Gastrocnemius medialis (tissue), 4 donors: ENCODE results near the gene KIF7. TPM values are rescaled to one million over a fixed set of nuclear protein-coding genes. Genes with fewer than 3 reads are reported as not detected.

Source experiments
- ATAC-seq, 2 donors: fragments of 150-250 bp; one replicate each; pipeline ENCODE4 v1.9.1; 2016
- DNase-seq, 2 donors: peaks; one replicate each; pipeline ENCODE4 v3.0.0-alpha.2; 2019
- H3K27ac ChIP-seq, 4 donors: fragments of 200-600 bp; sonication (generic); 1 replicate in 1 of 4; 2 replicates in 3 of 4; pipeline ENCODE4 v1.5.1; 2016 to 2018; ENCODE audit warnings: mild to moderate bottlenecking in 2 of 4, moderate library complexity in 1 of 4
- H3K27me3 ChIP-seq, 3 donors: fragments of 200-600 bp; sonication (generic) in 2 of 3; 1 replicate in 1 of 3; 2 replicates in 2 of 3; pipeline versions ENCODE4 v1.5.1 to v1.6.0; 2016 to 2019; ENCODE audit warnings: mild to moderate bottlenecking in 1 of 3, moderate library complexity in 1 of 3
- H3K36me3 ChIP-seq, 2 donors: fragments of 200-600 bp; sonication (generic) in 1 of 2; one replicate each; pipeline ENCODE4 v1.5.1; 2017 to 2018
- H3K4me1 ChIP-seq, 2 donors: fragments of 200-600 bp; sonication (generic) in 1 of 2; one replicate each; pipeline ENCODE4 v1.5.1; 2016 to 2017; ENCODE audit warnings: mild to moderate bottlenecking in 2 of 2
- H3K4me3 ChIP-seq, 4 donors: fragments of 200-600 bp; sonication (generic) in 3 of 4; 1 replicate in 1 of 4; 2 replicates in 3 of 4; pipeline ENCODE4 v1.5.1; 2016 to 2019; ENCODE audit warnings: mild to moderate bottlenecking in 2 of 4
- H3K9me3 ChIP-seq, 3 donors: fragments of 200-600 bp; sonication (generic) in 2 of 3; 1 replicate in 1 of 3; 2 replicates in 2 of 3; pipeline ENCODE4 v1.5.1; 2016 to 2019
- POLR2A ChIP-seq, 2 donors: fragments of 450-650 bp; IDR thresholded peaks; one replicate each; pipeline ENCODE4 v1.6.1; 2017; ENCODE audit warnings: antibody characterized with exemption in 2 of 2, mild to moderate bottlenecking in 2 of 2, moderate library complexity in 2 of 2
- in situ Hi-C, 4 donors: fragments of 200-750 bp; cut with MboI; loops; one replicate each; pipeline versions ENCODE4 v1.15.0 to v1.8.0; 2017; ENCODE audit warnings: low sequenced_read_pairs in 4 of 4
- intact Hi-C: fragments of 100-400 bp; cut with DNase I; formaldehyde crosslinking; loops from one replicate; pipeline ENCODE4 v1.15.1; 2023; ENCODE audit warnings: low total_unique reads
- total RNA-seq, 4 donors: library from RNA; depleted of rRNA; stranded (reverse); fragments of >200 nt; gene quantifications; one replicate each; pipeline versions ENCODE4 v1.1.0 to v1.2.3, GENCODE V29; 2016
- TF ChIP-seq, protein P1 (sequence below), 5 experiments: fragments of 450-650 bp in 3 of 5; fragments of 200-600 bp in 2 of 5; sonication (generic) in 2 of 5; IDR thresholded peaks in 4 of 5; conservative IDR thresholded peaks in 1 of 5; 1 replicate in 4 of 5; 2 replicates in 1 of 5; pipeline ENCODE4 v1.5.1; 2016 to 2019; ENCODE audit warnings: antibody characterized with exemption in 5 of 5, mild to moderate bottlenecking in 3 of 5, moderate library complexity in 3 of 5

The KIF7 gene
- total RNA-seq, 4 donors from 2014 or later, result 0.19 to 0.66 (median 0.61) TPM

- no peaks in the 10 kb centered on the region for H3K9me3 ChIP-seq
- no peak for TF ChIP-seq POLR2A (IDR thresholded peaks at IDR 0.05)
- TF ChIP-seq, protein P1, sequence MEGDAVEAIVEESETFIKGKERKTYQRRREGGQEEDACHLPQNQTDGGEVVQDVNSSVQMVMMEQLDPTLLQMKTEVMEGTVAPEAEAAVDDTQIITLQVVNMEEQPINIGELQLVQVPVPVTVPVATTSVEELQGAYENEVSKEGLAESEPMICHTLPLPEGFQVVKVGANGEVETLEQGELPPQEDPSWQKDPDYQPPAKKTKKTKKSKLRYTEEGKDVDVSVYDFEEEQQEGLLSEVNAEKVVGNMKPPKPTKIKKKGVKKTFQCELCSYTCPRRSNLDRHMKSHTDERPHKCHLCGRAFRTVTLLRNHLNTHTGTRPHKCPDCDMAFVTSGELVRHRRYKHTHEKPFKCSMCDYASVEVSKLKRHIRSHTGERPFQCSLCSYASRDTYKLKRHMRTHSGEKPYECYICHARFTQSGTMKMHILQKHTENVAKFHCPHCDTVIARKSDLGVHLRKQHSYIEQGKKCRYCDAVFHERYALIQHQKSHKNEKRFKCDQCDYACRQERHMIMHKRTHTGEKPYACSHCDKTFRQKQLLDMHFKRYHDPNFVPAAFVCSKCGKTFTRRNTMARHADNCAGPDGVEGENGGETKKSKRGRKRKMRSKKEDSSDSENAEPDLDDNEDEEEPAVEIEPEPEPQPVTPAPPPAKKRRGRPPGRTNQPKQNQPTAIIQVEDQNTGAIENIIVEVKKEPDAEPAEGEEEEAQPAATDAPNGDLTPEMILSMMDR (IDR thresholded peaks at IDR 0.05 in 4 of 5, conservative IDR thresholded peaks at IDR 0.05 in 1 of 5), result no peak
- no peaks in the 10 kb centered on the region for H3K4me1 ChIP-seq
- no peak overlapping the region for H3K4me3 ChIP-seq
- no peaks in the 10 kb centered on the region for H3K27me3 ChIP-seq
- DNase-seq (no peak), ATAC-seq (no peak)
- H3K36me3 ChIP-seq, result no peaks in the 10 kb centered on the region
- in situ Hi-C loops (no loop called here), intact Hi-C loops (no loop called here)
- H3K27ac ChIP-seq, result no peak overlapping the region
Observed at GRCh38 chr15:89671687-89672086, 16.4 kb upstream of the KIF7 start.

- DNase-seq (no peak), ATAC-seq (no peak)
- TF ChIP-seq, protein P1 (IDR thresholded peaks at IDR 0.05 in 4 of 5, conservative IDR thresholded peaks at IDR 0.05 in 1 of 5), result no peak
- TF ChIP-seq POLR2A (IDR thresholded peaks at IDR 0.05), result no peak
- H3K27me3 ChIP-seq, result no peaks in the 10 kb centered on the region
- no peak overlapping the region for H3K27ac ChIP-seq
- no peaks in the 10 kb centered on the region for H3K36me3 ChIP-seq
- no peak overlapping the region for H3K4me3 ChIP-seq
- H3K4me1 ChIP-seq, result no peaks in the 10 kb centered on the region
- H3K9me3 ChIP-seq, result no peaks in the 10 kb centered on the region
- in situ Hi-C loops, result no loop called here
- intact Hi-C loops, result no loop called here
Observed at GRCh38 chr15:89670971-89671560, 15.8 kb upstream of the KIF7 start.

DNA sequence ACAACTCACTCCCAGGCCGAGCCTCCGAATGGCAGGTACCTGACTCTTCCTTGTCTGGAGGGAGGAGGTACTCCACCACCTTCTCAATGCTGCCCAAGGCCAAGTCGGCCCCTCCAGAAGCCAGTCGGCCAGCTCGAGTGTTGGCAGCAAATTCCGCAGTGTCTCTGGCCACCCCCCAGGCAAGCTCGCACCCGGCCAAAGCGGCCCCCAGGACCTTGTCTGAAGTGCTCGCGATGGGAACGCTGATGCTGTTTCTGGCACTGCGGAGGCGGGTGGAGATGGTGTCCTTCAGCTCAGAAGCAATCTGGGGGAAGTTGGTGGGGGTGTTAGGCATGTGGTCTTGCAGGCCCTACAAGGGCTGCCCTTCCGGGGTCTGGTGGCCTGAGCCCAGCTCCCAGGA, 14.7 kb upstream of the KIF7 start:
- in situ Hi-C loops (no loop called here), intact Hi-C loops (no loop called here)
- Histone ChIP-seq H3K4me3 (no peak overlapping the region), H3K36me3 (no peaks in the 10 kb centered on the region), H3K27me3 (no peaks in the 10 kb centered on the region), H3K9me3 (no peaks in the 10 kb centered on the region), H3K27ac (no peak overlapping the region), H3K4me1 (peaks cover 2 to 3% of the 10 kb centered on the region in 2 donors)
- ATAC-seq, result no peak
- DNase-seq, result no peak
- TF ChIP-seq, protein P1 (IDR thresholded peaks at IDR 0.05 in 4 of 5, conservative IDR thresholded peaks at IDR 0.05 in 1 of 5), result no peak
- TF ChIP-seq POLR2A (IDR thresholded peaks at IDR 0.05), result no peak

GRCh38 chr15:89669309-89669865, 14.1 kb upstream of the KIF7 start:
- no peak for TF ChIP-seq POLR2A (IDR thresholded peaks at IDR 0.05)
- TF ChIP-seq, protein P1 (IDR thresholded peaks at IDR 0.05 in 4 of 5, conservative IDR thresholded peaks at IDR 0.05 in 1 of 5), result no peak
- H3K36me3 ChIP-seq, result no peaks in the 10 kb centered on the region
- in situ Hi-C loops (no loop called here), intact Hi-C loops (no loop called here)
- no peaks in the 10 kb centered on the region for H3K27me3 ChIP-seq
- no peak overlapping the region for H3K27ac ChIP-seq
- H3K4me1 ChIP-seq, result peaks cover 6 to 8% of the 10 kb centered on the region in 2 donors
- H3K4me3 ChIP-seq, result no peak overlapping the region
- ATAC-seq (no peak), DNase-seq (no peak)
- H3K9me3 ChIP-seq, result no peaks in the 10 kb centered on the region

GRCh38 chr15:89668171-89668570, 12.9 kb upstream of the KIF7 start:
- Histone ChIP-seq H3K36me3 (no peaks in the 10 kb centered on the region), H3K27me3 (no peaks in the 10 kb centered on the region), H3K4me1 (peaks cover 8% of the 10 kb centered on the region in 2 donors), H3K9me3 (no peaks in the 10 kb centered on the region), H3K27ac (no peak overlapping the region), H3K4me3 (no peak overlapping the region)
- in situ Hi-C loops, result no loop called here
- intact Hi-C loops, result no loop called here
- TF ChIP-seq, protein P1 (IDR thresholded peaks at IDR 0.05 in 4 of 5, conservative IDR thresholded peaks at IDR 0.05 in 1 of 5), result no peak
- TF ChIP-seq POLR2A (IDR thresholded peaks at IDR 0.05), result no peak
- ATAC-seq, result no peak
- no peak for DNase-seq
